Keratinocyte (primary cell): ENCODE data around the gene LYRM2.

ENCODE experiments used
- CTCF ChIP-seq, 3 experiments: IDR thresholded peaks in 1 of 3; conservative IDR thresholded peaks in 1 of 3; optimal IDR thresholded peaks in 1 of 3; 2 replicates in 2 of 3; 3 replicates in 1 of 3; pipeline versions ENCODE3 to v1.5.1; 2011; ENCODE audit warnings: low read length in 3 of 3, mild to moderate bottlenecking in 3 of 3, moderate library complexity in 2 of 3, control low read depth in 1 of 3, inconsistent platforms in 1 of 3; ENCODE audit not compliant: insufficient read depth in 2 of 3; ENCODE audit errors: extremely low read depth in 1 of 3
- EZH2 ChIP-seq: IDR thresholded peaks from one replicate; pipeline ENCODE4 v1.6.1; 2012; ENCODE audit warnings: inconsistent platforms, mild to moderate bottlenecking, low read length, moderate library complexity

- TF ChIP-seq CTCF (optimal IDR thresholded peaks at IDR 0.05 in 1 of 3, IDR thresholded peaks at IDR 0.05 in 1 of 3, conservative IDR thresholded peaks at IDR 0.05 in 1 of 3; ENCODE audit: extremely low read depth in 1 of 3, insufficient read depth in 2 of 3, low read length in 3 of 3): no peak
- no peak for TF ChIP-seq EZH2
Measured at GRCh38 chr6:89564752-89565427, 73.7 kb downstream of the LYRM2 start.
